Stomach (tissue), 4 donors: ENCODE results near the gene PRKCE.

ENCODE experiments used
- EP300 ChIP-seq: sonication (generic); formaldehyde crosslinking; IDR thresholded peaks from one replicate; pipeline ENCODE4 v1.6.1; 2017; ENCODE audit warnings: antibody characterized with exemption
- POLR2A ChIP-seq, 4 donors: fragments of 450-650 bp; IDR thresholded peaks; one replicate each; pipeline ENCODE4 v1.6.1; 2016; ENCODE audit warnings: antibody characterized with exemption in 4 of 4, control low read depth in 2 of 4, mild to moderate bottlenecking in 1 of 4, moderate library complexity in 1 of 4
- POLR2AphosphoS5 ChIP-seq, 3 donors: sonication (generic); formaldehyde crosslinking; IDR thresholded peaks; one replicate each; pipeline ENCODE4 v1.6.1; 2016; ENCODE audit warnings: antibody characterized with exemption in 3 of 3
- TF ChIP-seq, protein P1 (sequence below), 7 experiments: fragments of 450-650 bp in 4 of 7; fragments of 200-600 bp in 3 of 7; sonication (generic) in 3 of 7; IDR thresholded peaks; one replicate each; pipeline ENCODE4 v1.5.1; 2016 to 2019; ENCODE audit warnings: antibody characterized with exemption in 7 of 7, control low read depth in 2 of 7, mild to moderate bottlenecking in 1 of 7

GRCh38 chr2:46082531-46083485 is 431.3 kb downstream of the PRKCE start:
- TF ChIP-seq POLR2A (IDR thresholded peaks at IDR 0.05), result no peak
- TF ChIP-seq POLR2AphosphoS5 (IDR thresholded peaks at IDR 0.05), result no peak
- TF ChIP-seq, protein P1, sequence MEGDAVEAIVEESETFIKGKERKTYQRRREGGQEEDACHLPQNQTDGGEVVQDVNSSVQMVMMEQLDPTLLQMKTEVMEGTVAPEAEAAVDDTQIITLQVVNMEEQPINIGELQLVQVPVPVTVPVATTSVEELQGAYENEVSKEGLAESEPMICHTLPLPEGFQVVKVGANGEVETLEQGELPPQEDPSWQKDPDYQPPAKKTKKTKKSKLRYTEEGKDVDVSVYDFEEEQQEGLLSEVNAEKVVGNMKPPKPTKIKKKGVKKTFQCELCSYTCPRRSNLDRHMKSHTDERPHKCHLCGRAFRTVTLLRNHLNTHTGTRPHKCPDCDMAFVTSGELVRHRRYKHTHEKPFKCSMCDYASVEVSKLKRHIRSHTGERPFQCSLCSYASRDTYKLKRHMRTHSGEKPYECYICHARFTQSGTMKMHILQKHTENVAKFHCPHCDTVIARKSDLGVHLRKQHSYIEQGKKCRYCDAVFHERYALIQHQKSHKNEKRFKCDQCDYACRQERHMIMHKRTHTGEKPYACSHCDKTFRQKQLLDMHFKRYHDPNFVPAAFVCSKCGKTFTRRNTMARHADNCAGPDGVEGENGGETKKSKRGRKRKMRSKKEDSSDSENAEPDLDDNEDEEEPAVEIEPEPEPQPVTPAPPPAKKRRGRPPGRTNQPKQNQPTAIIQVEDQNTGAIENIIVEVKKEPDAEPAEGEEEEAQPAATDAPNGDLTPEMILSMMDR (IDR thresholded peaks at IDR 0.05), result no peak
- no peak for TF ChIP-seq EP300
